GM21619 (cell line): ENCODE data around the gene ALDH3B1.

Experiments
- ATAC-seq: cut with Tn5 transposase; IDR thresholded peaks from one replicate; pipeline ENCODE4 v1.9.1; 2021; ENCODE audit not compliant: unreplicated experiment

ALDH3B1 gene

DNA sequence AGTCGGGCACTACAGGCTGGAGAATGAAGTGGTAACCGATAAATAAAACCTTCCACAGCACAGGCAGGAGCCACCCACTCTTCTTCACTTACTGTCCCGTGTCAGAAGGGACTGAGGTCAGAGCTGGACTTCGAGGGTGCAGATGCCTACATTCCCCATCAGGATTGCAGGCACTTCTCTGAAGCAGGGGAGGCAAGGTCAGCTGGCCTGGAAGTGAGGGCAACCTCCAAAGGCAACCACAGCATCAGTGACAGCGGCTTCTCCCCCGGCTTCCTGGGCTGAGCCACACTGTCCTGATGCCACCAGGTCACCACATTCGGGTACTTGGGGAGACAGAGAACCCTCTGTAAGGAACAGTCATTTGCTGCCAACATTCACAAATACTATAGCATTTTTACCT, 51.4 kb downstream of the ALDH3B1 start:
- ATAC-seq = no peak

DNA sequence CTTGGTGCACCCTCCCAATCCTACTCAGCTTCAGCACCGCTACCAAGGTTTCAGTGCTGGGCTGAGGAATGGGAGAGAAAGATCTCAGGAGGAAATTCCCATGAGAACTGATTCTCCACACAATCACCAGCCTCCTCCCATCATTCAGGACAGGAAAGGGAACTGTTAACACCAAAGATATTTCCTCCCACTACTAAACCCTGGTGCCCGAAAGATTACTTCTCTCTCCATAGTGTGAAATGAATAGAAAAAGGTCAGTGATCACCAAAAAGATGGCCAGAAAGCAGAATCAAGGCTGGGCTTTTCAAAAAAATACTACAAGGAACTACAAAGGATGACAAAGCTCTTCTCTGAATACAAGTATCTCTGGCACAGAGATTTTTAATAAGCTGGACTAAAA, 54.8 kb downstream of the ALDH3B1 start:
- ATAC-seq = no peak

DNA sequence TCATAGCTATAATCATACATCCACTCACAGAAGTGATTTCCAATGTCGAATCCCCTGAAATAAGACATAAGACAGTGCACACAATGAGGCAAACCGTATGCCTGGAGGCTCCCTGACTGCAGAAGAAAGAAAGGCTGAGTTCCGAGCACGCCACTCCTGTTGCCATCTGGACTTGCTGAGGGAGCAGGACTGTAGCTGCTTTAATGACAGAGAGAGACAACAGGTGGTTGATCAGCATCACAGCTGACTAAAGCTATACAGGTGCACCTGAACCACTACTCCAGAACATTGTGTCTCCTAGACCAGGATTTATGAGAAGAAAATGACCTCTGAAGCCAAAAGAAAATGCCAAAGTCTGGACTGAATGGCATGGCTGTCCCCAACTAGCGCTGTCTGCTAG, 55.7 kb downstream of the ALDH3B1 start:
- ATAC-seq = no peak

DNA sequence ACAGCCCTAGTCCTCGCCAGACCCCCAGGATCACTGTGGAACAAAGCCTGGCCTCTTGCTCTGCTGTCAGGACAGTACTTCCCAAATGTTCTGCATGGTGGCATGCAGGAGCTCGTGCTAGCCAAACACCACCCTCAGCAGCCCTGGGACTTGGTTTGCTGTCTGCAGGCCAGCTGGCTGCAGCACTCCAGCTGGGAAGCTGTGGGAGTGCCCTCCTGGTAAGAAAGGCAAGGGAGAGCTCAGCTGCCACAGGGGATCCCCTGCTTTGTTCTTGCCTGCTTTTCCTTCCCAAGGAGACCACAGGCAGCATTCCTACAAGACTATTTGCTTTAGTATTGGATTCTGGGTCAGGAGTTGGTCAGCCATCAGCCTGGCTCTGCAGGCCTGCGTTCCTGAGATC, 56.6 kb downstream of the ALDH3B1 start:
- ATAC-seq = no peak

DNA sequence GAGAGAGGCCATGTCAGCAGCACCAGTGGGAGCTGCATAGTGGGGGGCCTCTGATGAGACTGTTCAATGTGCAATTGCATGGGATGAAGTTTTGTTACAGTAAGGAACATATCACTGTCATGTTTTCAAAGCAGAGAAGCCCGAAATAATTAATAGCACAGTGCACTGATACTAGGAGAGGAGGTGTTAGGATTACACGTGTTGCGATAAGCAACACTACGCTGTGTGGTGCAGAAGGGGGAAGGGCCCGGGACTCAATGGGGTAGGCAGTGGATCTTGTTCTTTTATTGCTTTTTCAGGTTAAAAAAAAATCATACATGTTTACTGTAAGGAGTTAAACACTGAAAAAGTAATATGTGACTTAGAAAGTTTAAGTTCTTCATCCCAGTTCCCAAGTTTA, 57.9 kb downstream of the ALDH3B1 start:
- ATAC-seq = no peak

DNA sequence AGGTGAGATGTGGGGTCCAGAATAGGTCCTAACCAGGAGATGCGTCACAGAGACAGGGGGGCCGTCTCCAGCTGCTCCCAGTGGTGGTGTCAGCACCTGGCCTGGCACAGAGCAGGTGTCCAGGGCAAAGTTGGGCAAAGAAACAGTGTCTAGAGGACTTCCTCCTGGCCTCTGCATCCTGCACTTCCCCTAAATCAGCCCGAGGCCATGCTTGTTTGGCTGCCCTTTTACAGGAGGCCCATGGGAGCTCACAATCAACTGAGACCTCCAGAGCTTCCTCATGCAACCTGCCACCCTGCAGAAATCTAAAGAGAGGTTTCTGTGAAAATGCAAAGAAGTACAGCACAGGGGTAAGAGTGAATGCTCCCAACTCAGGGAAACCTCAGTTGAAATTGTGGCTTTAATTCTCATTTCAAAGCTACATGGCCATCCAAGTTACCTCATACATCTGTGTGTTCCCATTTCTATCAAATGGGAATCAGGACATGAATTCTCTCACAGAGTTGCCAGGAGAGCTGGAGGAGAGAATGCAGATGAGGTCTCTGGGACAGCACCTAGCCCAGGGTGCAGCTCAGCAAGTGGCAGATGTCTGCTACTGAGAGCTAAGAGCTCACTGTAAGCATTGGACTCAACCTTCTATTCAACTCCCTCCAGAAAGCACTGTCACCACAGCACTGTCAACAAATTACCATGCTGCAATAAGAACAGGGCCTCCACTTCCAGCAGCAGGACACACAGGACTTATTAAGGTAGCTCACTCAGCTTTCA, 61.3 kb downstream of the ALDH3B1 start:
- no peak for ATAC-seq

DNA sequence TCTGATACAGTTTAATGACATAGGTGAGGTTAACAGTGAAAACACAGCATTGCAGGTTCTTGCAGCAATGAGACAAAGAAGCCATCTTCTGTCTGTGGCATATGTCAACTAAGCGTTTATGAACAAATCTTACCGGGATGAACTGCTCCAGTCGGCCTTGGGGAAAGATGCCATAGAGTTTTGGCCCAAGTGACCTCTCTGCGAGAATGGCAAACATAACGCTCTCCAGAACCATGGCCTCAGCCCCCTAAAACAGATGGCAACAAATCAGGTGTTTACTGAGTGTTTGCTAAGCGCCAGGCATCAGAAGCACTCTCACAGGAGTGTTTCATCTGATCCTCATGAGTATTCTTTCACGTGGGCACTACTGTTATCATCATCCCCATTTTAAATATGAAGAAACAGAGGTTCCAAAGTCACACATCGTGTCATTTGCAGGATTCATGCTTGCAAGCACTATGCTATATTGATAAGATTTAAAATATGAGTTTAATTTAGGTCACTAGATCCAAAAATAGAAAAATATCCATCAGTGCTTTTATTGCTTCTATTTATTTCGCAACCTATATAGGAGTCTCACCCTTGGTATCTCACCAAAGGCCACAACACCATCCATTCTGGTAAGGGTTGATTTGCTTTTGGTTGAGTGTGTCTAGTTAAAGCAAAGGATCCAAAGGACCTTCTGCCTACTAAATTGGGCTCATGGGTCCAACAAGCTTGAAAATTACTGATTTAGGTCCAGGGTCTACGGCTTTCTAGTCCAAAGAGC, 64.6 kb downstream of the ALDH3B1 start:
- ATAC-seq = no peak

DNA sequence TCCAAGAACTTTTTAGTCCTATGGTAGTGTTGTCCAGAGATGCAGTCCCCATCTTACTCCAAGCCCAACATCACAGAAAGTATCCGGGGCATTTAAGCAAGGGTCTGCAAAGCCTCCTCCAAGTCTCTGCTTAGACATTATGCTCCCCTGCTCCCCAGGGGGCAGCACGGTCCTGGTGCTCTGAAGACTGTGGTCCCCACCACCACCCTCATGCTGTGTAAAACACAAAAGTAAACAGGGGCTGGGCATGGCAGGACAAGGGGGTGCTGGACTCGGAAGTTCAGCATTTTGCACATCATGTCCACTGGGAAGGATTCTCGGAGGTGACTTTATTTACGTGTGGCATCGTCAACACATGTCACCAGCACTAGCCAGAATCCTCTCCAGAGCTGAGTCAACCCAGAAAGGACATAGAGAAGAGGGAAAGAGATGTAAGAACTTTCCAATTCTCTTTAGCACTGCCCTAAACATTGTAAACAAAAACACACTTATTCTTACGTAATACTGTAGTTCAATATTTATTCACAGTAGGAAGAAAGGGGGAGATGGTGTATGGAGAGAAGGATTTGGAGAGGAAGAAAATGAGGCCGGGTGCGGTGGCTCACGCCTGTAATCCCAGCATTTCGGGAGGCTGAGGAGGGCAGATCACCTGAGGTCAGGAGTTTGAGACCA, 66.4 kb downstream of the ALDH3B1 start:
- no peak for ATAC-seq

DNA sequence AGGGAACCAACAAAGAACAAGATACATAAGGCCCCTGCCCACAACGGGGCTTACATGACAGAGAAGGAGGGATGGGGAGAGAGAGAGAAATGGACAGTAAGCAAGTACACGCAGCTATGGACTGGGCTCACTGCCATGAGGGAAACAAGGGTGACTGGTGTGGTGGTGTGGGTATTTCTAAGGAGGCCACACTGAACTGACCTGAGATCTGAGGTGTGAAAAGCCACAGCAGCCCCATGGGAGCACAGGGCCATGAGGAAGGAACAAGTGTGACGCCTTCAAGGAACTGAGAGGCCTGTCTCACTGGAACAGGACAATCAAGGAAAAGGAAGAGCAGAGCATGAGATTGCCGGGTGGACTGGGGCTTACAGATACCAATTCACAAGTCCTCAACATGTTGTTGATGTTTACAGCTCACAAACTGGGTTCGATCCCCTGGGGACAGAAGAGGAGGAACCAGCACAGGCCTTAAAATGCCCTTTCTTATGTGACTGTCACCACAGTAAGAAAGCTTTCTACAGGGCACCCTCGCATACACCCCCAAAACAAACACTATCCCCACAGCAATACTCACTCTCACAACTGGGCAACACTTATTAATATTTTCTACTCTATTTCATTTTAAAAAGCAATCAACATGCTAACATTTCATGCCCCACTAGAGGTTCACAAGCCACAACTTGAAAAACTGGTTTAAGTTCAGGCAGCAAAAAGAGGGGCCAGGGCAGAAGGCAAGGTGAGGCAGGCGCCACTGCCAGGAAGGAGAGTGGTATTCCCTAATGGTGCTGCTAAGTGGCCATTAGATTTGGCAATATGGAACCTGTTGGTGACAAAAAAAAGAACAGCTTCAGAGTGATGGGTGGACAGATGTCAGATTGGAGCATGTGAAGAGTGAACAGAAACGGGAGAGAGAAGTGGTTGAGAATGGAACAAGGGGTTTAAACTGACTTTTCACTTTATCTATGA, 67.8 kb downstream of the ALDH3B1 start:
- peak; percentile 88 for ATAC-seq
